C4-2B (cell line): ENCODE results near the gene TMEM18.
"Not testable (repeated sequence)": the region's sequence is repeated elsewhere in the genome, so short reads cannot be mapped to it uniquely, and the experiment has no call there.

Experiments
- H3K27ac ChIP-seq: fragments of 450-650 bp; 2 replicates; pipeline ENCODE4 v1.5.1; 2017
- CTCF ChIP-seq: fragments of 450-650 bp; conservative IDR thresholded peaks from 2 replicates; pipeline ENCODE4 v1.5.1; 2017; ENCODE audit warnings: mild to moderate bottlenecking
- ZFX ChIP-seq: fragments of 450-650 bp; IDR thresholded peaks from 2 replicates; pipeline ENCODE4 v1.6.1; 2017

The TMEM18 gene

GRCh38 chr2:685421-685820 lies 8.2 kb upstream of the TMEM18 start:
- no peak for TF ChIP-seq CTCF
- no peak for TF ChIP-seq ZFX

GRCh38 chr2:684913-685312 lies 7.7 kb upstream of the TMEM18 start:
- H3K27ac ChIP-seq, result not testable (repeated sequence)

More at GRCh38 chr2:685421-685820, 8.2 kb upstream of the TMEM18 start:
- no peak overlapping the region for H3K27ac ChIP-seq

GRCh38 chr2:682226-682625 lies 5.0 kb upstream of the TMEM18 start:
- TF ChIP-seq CTCF (no peak), ZFX (no peak)
- no peak overlapping the region for H3K27ac ChIP-seq

- no peak overlapping the region for H3K27ac ChIP-seq
- TF ChIP-seq ZFX, result no peak
- TF ChIP-seq CTCF, result no peak
Measured at GRCh38 chr2:681312-681711, 4.1 kb upstream of the TMEM18 start.

GRCh38 chr2:680496-680895 lies 3.3 kb upstream of the TMEM18 start:
- no peak overlapping the region for H3K27ac ChIP-seq
- no peak for TF ChIP-seq ZFX
- TF ChIP-seq CTCF, result no peak

- no peak for TF ChIP-seq CTCF
- TF ChIP-seq ZFX, result no peak
- H3K27ac ChIP-seq, result no peak overlapping the region
Measured at GRCh38 chr2:678964-679363, 1.8 kb upstream of the TMEM18 start.

GRCh38 chr2:677959-678550 lies 849 bp upstream of the TMEM18 start:
- TF ChIP-seq CTCF, result no peak
- no peak for TF ChIP-seq ZFX
- H3K27ac ChIP-seq, result peak overlapping the region; percentile 99

GRCh38 chr2:676647-677055 lies 555 bp downstream of the TMEM18 start:
- TF ChIP-seq CTCF (no peak), ZFX (no peak)
- H3K27ac ChIP-seq, result peak overlapping the region; percentile 99
